Activated CD4-positive, alpha-beta T cell treated with anti-CD3 and anti-CD28 coated beads for 36 hours (primary cell): Measurements from ENCODE around the gene EIPR1. TPM values are rescaled to one million over a fixed set of nuclear protein-coding genes. Genes with fewer than 3 reads are reported as not detected.

Source experiments
- ATAC-seq: fragments of 200-7000 bp; cut with Tn5 transposase; one replicate; pipeline ENCODE4 v1.10.0; 2021; ENCODE audit warnings: mild to moderate bottlenecking, moderate library complexity
- CTCF ChIA-PET: fragments of 350-600 bp; sonication (Branson Sonifier 250); formaldehyde crosslinking; loops from one replicate; lab custom pipeline; 2021; ENCODE audit warnings: antibody characterized with exemption; lab: Charles Lee
- POLR2A ChIA-PET: fragments of 350-600 bp; sonication (Branson Sonifier 250); formaldehyde crosslinking; loops from one replicate; lab custom pipeline; 2021; ENCODE audit warnings: antibody characterized with exemption, inconsistent platforms; lab: Charles Lee
- DNase-seq: peaks from one replicate; pipeline ENCODE4 v3.0.0-alpha.2; 2020
- H3K27ac Mint-ChIP-seq: one replicate; pipeline ENCODE4 v1.8.0; 2021; ENCODE audit warnings: mixed read lengths
- H3K27me3 Mint-ChIP-seq: one replicate; pipeline ENCODE4 v1.8.0; 2021; ENCODE audit warnings: mixed read lengths
- H3K36me3 Mint-ChIP-seq: one replicate; pipeline ENCODE4 v1.8.0; 2021; ENCODE audit warnings: low read depth, mixed read lengths
- H3K4me1 Mint-ChIP-seq: one replicate; pipeline ENCODE4 v1.8.0; 2021; ENCODE audit warnings: mixed read lengths
- H3K4me3 Mint-ChIP-seq: one replicate; pipeline ENCODE4 v1.8.0; 2021; ENCODE audit warnings: mild to moderate bottlenecking, moderate library complexity, mixed read lengths
- H3K9me3 Mint-ChIP-seq: one replicate; pipeline ENCODE4 v1.8.0; 2021; ENCODE audit warnings: low read depth, mixed read lengths
- intact Hi-C, 2 experiments: fragments of 100-400 bp; cut with DNase I in 1 of 2; cut with micrococcal nuclease in 1 of 2; formaldehyde crosslinking; loops; one replicate each; pipeline versions ENCODE4 v1.14.2 to v1.15.1; 2022 to 2024; cut with DNase I, micrococcal nuclease
- total RNA-seq, 2 experiments: library from RNA; stranded (reverse); gene quantifications; one replicate each; pipeline ENCODE4 v1.2.3, GENCODE V29; 2021

EIPR1 gene
- total RNA-seq, 2 experiments from 2014 or later: 38.6 to 58.2 TPM

GRCh38 chr2:3356799-3357198 lies 20.8 kb downstream of the EIPR1 start:
- no peak for ATAC-seq

GRCh38 chr2:3355951-3356569 lies 21.6 kb downstream of the EIPR1 start:
- ATAC-seq: no peak
- no peak overlapping the region for H3K4me3 Mint-ChIP-seq
- ChIA-PET POLR2A (no interaction called here), CTCF (interaction anchor here (0.9 kb wide), 1 partner anchor 296 kb away, joined by 3 read pairs; no protein-coding TSS in a partner anchor)
- peaks cover 13% of the 10 kb centered on the region for H3K4me1 Mint-ChIP-seq
- no peak for DNase-seq
- H3K27me3 Mint-ChIP-seq: no peaks in the 10 kb centered on the region
- H3K27ac Mint-ChIP-seq: no peak overlapping the region
- peaks cover 24% of the 10 kb centered on the region for H3K36me3 Mint-ChIP-seq
- H3K9me3 Mint-ChIP-seq: peaks cover 6% of the 10 kb centered on the region
- intact Hi-C loops: no loop called here

More at GRCh38 chr2:3356799-3357198, 20.8 kb downstream of the EIPR1 start:
- peaks cover 18% of the 10 kb centered on the region for H3K36me3 Mint-ChIP-seq
- intact Hi-C loops: no loop called here
- no peak overlapping the region for H3K27ac Mint-ChIP-seq
- peaks cover 16% of the 10 kb centered on the region for H3K4me1 Mint-ChIP-seq
- H3K9me3 Mint-ChIP-seq: peaks cover 6% of the 10 kb centered on the region
- DNase-seq: no peak
- H3K4me3 Mint-ChIP-seq: no peak overlapping the region
- no peaks in the 10 kb centered on the region for H3K27me3 Mint-ChIP-seq
- CTCF ChIA-PET: interaction anchor here (0.9 kb wide), 1 partner anchor 295 kb away, joined by 3 read pairs; no protein-coding TSS in a partner anchor
- POLR2A ChIA-PET: no interaction called here

DNA sequence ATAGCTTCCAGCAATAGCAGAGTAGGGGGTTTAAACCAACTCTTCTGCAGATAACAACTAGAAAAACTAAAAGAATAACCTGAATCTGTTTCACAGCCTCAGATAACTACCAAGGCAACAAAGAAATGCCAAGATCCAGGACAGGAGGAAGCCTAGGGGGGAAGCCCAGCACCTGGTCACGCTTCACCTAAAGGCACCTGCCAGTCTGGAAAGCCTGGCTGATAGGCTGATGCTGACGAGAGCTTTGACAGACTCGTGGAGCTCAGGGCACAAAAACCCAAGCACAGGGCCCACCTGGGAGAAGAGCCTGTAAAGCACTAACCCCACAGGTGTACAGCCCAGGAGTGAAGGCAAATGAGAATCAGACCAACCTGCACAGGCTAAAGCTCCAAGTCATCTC lies 22.6 kb downstream of the EIPR1 start:
- CTCF ChIA-PET: no interaction called here
- Mint-ChIP-seq H3K27me3 (no peaks in the 10 kb centered on the region), H3K4me3 (no peak overlapping the region), H3K9me3 (peaks cover 13% of the 10 kb centered on the region), H3K27ac (no peak overlapping the region), H3K4me1 (peaks cover 13% of the 10 kb centered on the region), H3K36me3 (peaks cover 34% of the 10 kb centered on the region)
- POLR2A ChIA-PET: no interaction called here
- intact Hi-C loops: no loop called here
- DNase-seq: no peak
- no peak for ATAC-seq

GRCh38 chr2:3349211-3349693 lies 28.4 kb downstream of the EIPR1 start:
- H3K27ac Mint-ChIP-seq: no peak overlapping the region
- POLR2A ChIA-PET: no interaction called here
- H3K36me3 Mint-ChIP-seq: peaks cover 58% of the 10 kb centered on the region
- H3K27me3 Mint-ChIP-seq: no peaks in the 10 kb centered on the region
- DNase-seq (no peak), ATAC-seq (no peak)
- intact Hi-C loops: no loop called here
- CTCF ChIA-PET: interaction anchor here (0.6 kb wide), 1 partner anchor 134 kb away, joined by 3 read pairs; no protein-coding TSS in a partner anchor
- no peaks in the 10 kb centered on the region for H3K4me1 Mint-ChIP-seq
- H3K9me3 Mint-ChIP-seq: peaks cover 13% of the 10 kb centered on the region
- H3K4me3 Mint-ChIP-seq: no peak overlapping the region

- no peaks in the 10 kb centered on the region for H3K27me3 Mint-ChIP-seq
- DNase-seq: no peak
- peaks cover 54% of the 10 kb centered on the region for H3K36me3 Mint-ChIP-seq
- intact Hi-C loops: no loop called here
- POLR2A ChIA-PET: no interaction called here
- CTCF ChIA-PET: interaction anchor here (0.6 kb wide), 1 partner anchor 134 kb away, joined by 3 read pairs; no protein-coding TSS in a partner anchor
- peaks cover 13% of the 10 kb centered on the region for H3K9me3 Mint-ChIP-seq
- no peak overlapping the region for H3K27ac Mint-ChIP-seq
- no peak overlapping the region for H3K4me3 Mint-ChIP-seq
- no peak for ATAC-seq
- H3K4me1 Mint-ChIP-seq: no peaks in the 10 kb centered on the region
Observed at GRCh38 chr2:3348767-3349166, 28.9 kb downstream of the EIPR1 start.

DNA sequence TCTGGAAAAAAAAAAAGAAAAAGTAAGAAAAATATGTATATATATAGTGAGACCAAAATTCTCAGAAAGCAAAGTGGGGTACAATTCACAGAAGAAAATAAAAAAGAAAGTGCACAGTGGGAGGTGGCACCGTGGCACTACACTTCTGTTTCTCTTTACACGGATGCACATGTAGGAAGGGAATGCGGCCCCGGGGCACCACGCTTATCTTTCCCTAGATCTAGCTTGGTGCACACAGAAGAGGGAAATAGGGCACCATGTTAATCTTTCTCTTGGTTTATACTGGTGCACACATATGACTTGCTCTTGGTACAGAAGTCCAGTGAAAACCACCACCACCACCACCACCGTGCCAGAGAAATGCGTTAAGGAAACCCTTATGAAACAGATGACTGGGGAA lies 32.0 kb downstream of the EIPR1 start:
- Mint-ChIP-seq H3K36me3 (peaks cover 30% of the 10 kb centered on the region), H3K9me3 (peaks cover 6% of the 10 kb centered on the region), H3K27ac (no peak overlapping the region), H3K27me3 (no peaks in the 10 kb centered on the region), H3K4me1 (no peaks in the 10 kb centered on the region), H3K4me3 (no peak overlapping the region)
- no peak for DNase-seq
- intact Hi-C loops: no loop called here
- ChIA-PET POLR2A (no interaction called here), CTCF (interaction anchor here (0.6 kb wide), 1 partner anchor 666 kb away, joined by 3 read pairs; no protein-coding TSS in a partner anchor)
- no peak for ATAC-seq

- Mint-ChIP-seq H3K9me3 (no peaks in the 10 kb centered on the region), H3K36me3 (peaks cover 25% of the 10 kb centered on the region), H3K4me3 (no peak overlapping the region), H3K27me3 (no peaks in the 10 kb centered on the region), H3K27ac (no peak overlapping the region), H3K4me1 (no peaks in the 10 kb centered on the region)
- DNase-seq (no peak), ATAC-seq (no peak)
- intact Hi-C loops: no loop called here
- ChIA-PET CTCF (no interaction called here), POLR2A (no interaction called here)
Observed at GRCh38 chr2:3344897-3345296, 32.7 kb downstream of the EIPR1 start.

- Mint-ChIP-seq H3K4me3 (no peak overlapping the region), H3K36me3 (peaks cover 19% of the 10 kb centered on the region), H3K27ac (no peak overlapping the region), H3K4me1 (no peaks in the 10 kb centered on the region), H3K27me3 (no peaks in the 10 kb centered on the region), H3K9me3 (no peaks in the 10 kb centered on the region)
- CTCF ChIA-PET: no interaction called here
- DNase-seq (no peak), ATAC-seq (no peak)
- intact Hi-C loops: no loop called here
- POLR2A ChIA-PET: no interaction called here
Observed at GRCh38 chr2:3343012-3343411, 34.6 kb downstream of the EIPR1 start.

- peaks cover 12% of the 10 kb centered on the region for H3K36me3 Mint-ChIP-seq
- no peak overlapping the region for H3K27ac Mint-ChIP-seq
- H3K9me3 Mint-ChIP-seq: no peaks in the 10 kb centered on the region
- ATAC-seq: no peak
- H3K4me1 Mint-ChIP-seq: no peaks in the 10 kb centered on the region
- no peak for DNase-seq
- ChIA-PET POLR2A (no interaction called here), CTCF (no interaction called here)
- H3K4me3 Mint-ChIP-seq: no peak overlapping the region
- H3K27me3 Mint-ChIP-seq: no peaks in the 10 kb centered on the region
- intact Hi-C loops: no loop called here
Observed at GRCh38 chr2:3342324-3342723, 35.3 kb downstream of the EIPR1 start.

DNA sequence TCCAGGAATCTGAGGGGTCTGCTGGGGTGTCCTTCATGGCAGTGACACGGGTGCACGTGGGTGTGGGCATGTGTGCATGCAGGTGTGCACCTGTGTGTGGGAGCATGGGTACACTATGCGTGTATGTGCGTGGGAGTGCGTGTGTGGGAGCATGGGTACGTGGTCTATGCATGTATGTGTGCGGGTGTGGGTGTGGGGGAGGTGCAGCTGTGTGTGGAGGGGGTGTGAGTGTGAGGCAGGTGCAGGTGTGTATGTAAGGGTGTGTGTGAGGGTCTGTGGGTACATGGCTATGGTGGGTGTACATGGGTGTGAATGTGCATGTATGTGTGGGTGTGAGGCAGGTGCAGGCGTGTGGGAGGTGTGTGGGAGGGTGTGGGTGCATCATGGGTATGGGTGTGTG lies 36.3 kb downstream of the EIPR1 start:
- H3K27ac Mint-ChIP-seq: no peak overlapping the region
- DNase-seq: no peak
- H3K4me1 Mint-ChIP-seq: no peaks in the 10 kb centered on the region
- no peaks in the 10 kb centered on the region for H3K9me3 Mint-ChIP-seq
- intact Hi-C loops: no loop called here
- H3K27me3 Mint-ChIP-seq: no peaks in the 10 kb centered on the region
- no peak for ATAC-seq
- H3K4me3 Mint-ChIP-seq: no peak overlapping the region
- peaks cover 4% of the 10 kb centered on the region for H3K36me3 Mint-ChIP-seq
- CTCF ChIA-PET: no interaction called here
- POLR2A ChIA-PET: no interaction called here

- intact Hi-C loops: no loop called here
- H3K27ac Mint-ChIP-seq: no peak overlapping the region
- POLR2A ChIA-PET: no interaction called here
- H3K9me3 Mint-ChIP-seq: no peaks in the 10 kb centered on the region
- ATAC-seq: no peak
- H3K27me3 Mint-ChIP-seq: no peaks in the 10 kb centered on the region
- CTCF ChIA-PET: no interaction called here
- H3K4me3 Mint-ChIP-seq: no peak overlapping the region
- H3K36me3 Mint-ChIP-seq: peaks cover 15% of the 10 kb centered on the region
- DNase-seq: no peak
- H3K4me1 Mint-ChIP-seq: no peaks in the 10 kb centered on the region
Observed at GRCh38 chr2:3340144-3340543, 37.5 kb downstream of the EIPR1 start.

DNA sequence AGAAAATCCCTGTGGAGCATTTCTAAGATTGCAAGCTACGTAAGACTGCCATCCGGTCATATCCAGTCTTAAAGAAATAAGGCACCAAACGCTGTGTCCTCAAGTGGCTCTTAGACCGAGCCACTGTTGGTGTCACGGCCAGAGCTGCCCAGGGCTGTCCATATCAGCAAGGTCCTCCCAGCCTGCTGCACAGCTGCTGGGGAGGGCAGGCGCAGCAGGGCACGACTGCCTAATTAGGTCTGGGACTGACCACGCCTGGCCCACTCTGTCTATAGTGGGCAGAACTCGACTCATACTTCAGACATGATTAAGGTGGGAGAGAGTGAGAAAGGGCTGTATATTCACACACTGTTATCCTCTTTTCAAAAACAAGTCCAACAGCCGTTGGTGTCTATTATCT lies 39.3 kb downstream of the EIPR1 start:
- Mint-ChIP-seq H3K36me3 (peaks cover 19% of the 10 kb centered on the region), H3K4me3 (no peak overlapping the region), H3K4me1 (no peaks in the 10 kb centered on the region), H3K27me3 (no peaks in the 10 kb centered on the region), H3K27ac (no peak overlapping the region), H3K9me3 (no peaks in the 10 kb centered on the region)
- CTCF ChIA-PET: no interaction called here
- DNase-seq (no peak), ATAC-seq (no peak)
- intact Hi-C loops: no loop called here
- POLR2A ChIA-PET: no interaction called here
